Measurements from ENCODE around the gene RAPGEF4.
A peak's percentile ranks its signal among the peaks of the same experiment; 100 is the strongest.
"Not testable (repeated sequence)": the region's sequence is repeated elsewhere in the genome, so short reads cannot be mapped to it uniquely, and the experiment has no call there.

RAPGEF4 gene

GRCh38 chr2:172730411-172730810, 5.2 kb upstream of the RAPGEF4 start:
- DNase-seq: no peak

GRCh38 chr2:172734711-172735581, 699 bp upstream of the RAPGEF4 start:
- peak; percentile 42 for DNase-seq

GRCh38 chr2:172736424-172737174, 954 bp downstream of the RAPGEF4 start:
- no peak for DNase-seq

- DNase-seq: no peak
Measured at GRCh38 chr2:172739661-172740266, 4.1 kb downstream of the RAPGEF4 start.

GRCh38 chr2:172740856-172741255, 5.2 kb downstream of the RAPGEF4 start:
- DNase-seq: no peak

GRCh38 chr2:172742931-172743540, 7.4 kb downstream of the RAPGEF4 start:
- DNase-seq: no peak

GRCh38 chr2:172743898-172744297, 8.3 kb downstream of the RAPGEF4 start:
- no peak for DNase-seq

- no peak for DNase-seq
Measured at GRCh38 chr2:172745636-172746035, 10.0 kb downstream of the RAPGEF4 start.

GRCh38 chr2:172748543-172748942, 12.9 kb downstream of the RAPGEF4 start:
- not testable (repeated sequence) for DNase-seq

- no peak for DNase-seq
Measured at GRCh38 chr2:172749388-172749787, 13.7 kb downstream of the RAPGEF4 start.

GRCh38 chr2:172751564-172751963, 15.9 kb downstream of the RAPGEF4 start:
- DNase-seq: no peak

- no peak for DNase-seq
Measured at GRCh38 chr2:172753610-172754009, 18.0 kb downstream of the RAPGEF4 start.

- DNase-seq: no peak
Measured at GRCh38 chr2:172759441-172759840, 23.8 kb downstream of the RAPGEF4 start.

- DNase-seq: no peak
Measured at GRCh38 chr2:172761306-172761705, 25.7 kb downstream of the RAPGEF4 start.

GRCh38 chr2:172762574-172762973, 26.9 kb downstream of the RAPGEF4 start:
- no peak for DNase-seq

GRCh38 chr2:172763079-172763478, 27.4 kb downstream of the RAPGEF4 start:
- no peak for DNase-seq

GRCh38 chr2:172765662-172766061, 30.0 kb downstream of the RAPGEF4 start:
- no peak for DNase-seq

- DNase-seq: no peak
Measured at GRCh38 chr2:172768401-172768800, 32.8 kb downstream of the RAPGEF4 start.

GRCh38 chr2:172769879-172770278, 34.2 kb downstream of the RAPGEF4 start:
- no peak for DNase-seq

GRCh38 chr2:172770887-172771286, 35.2 kb downstream of the RAPGEF4 start:
- DNase-seq: no peak

GRCh38 chr2:172772633-172773032, 37.0 kb downstream of the RAPGEF4 start:
- no peak for DNase-seq

GRCh38 chr2:172774302-172774701, 38.7 kb downstream of the RAPGEF4 start:
- no peak for DNase-seq

GRCh38 chr2:172775319-172775718, 39.7 kb downstream of the RAPGEF4 start:
- DNase-seq: no peak
